Measurements from ENCODE around the gene GNB5. TPM values are rescaled to one million over a fixed set of nuclear protein-coding genes. Genes with fewer than 3 reads are reported as not detected.
"Not testable (repeated sequence)": the region's sequence is repeated elsewhere in the genome, so short reads cannot be mapped to it uniquely, and the experiment has no call there.

Gene GNB5
- polyA plus RNA-seq, 3 donors = 15.6 to 17.1 (median 15.8) TPM

GRCh38 chr15:52171807-52172206 is 19.4 kb downstream of the GNB5 start:
- DNase-seq (ENCODE audit: low read depth in 3 of 3, low spot score in 2 of 3) = no peak

- no peak for DNase-seq (ENCODE audit: low read depth in 3 of 3, low spot score in 2 of 3)
Measured at GRCh38 chr15:52171386-52171785, 19.8 kb downstream of the GNB5 start.

GRCh38 chr15:52170199-52170598 is 21.0 kb downstream of the GNB5 start:
- DNase-seq (ENCODE audit: low read depth in 3 of 3, low spot score in 2 of 3) = not testable (repeated sequence)

- DNase-seq (ENCODE audit: low read depth in 3 of 3, low spot score in 2 of 3) = not testable (repeated sequence)
Measured at GRCh38 chr15:52165494-52166131, 25.6 kb downstream of the GNB5 start.

GRCh38 chr15:52164631-52165265 is 26.4 kb downstream of the GNB5 start:
- DNase-seq (ENCODE audit: low read depth in 3 of 3, low spot score in 2 of 3) = no peak

- no peak for DNase-seq (ENCODE audit: low read depth in 3 of 3, low spot score in 2 of 3)
Measured at GRCh38 chr15:52163321-52164190, 27.6 kb downstream of the GNB5 start.

GRCh38 chr15:52162876-52163275 is 28.3 kb downstream of the GNB5 start:
- no peak for DNase-seq (ENCODE audit: low read depth in 3 of 3, low spot score in 2 of 3)

- DNase-seq (ENCODE audit: low read depth in 3 of 3, low spot score in 2 of 3) = no peak
Measured at GRCh38 chr15:52162260-52162659, 28.9 kb downstream of the GNB5 start.

- DNase-seq (ENCODE audit: low read depth in 3 of 3, low spot score in 2 of 3) = no peak
Measured at GRCh38 chr15:52161406-52161966, 29.7 kb downstream of the GNB5 start.

GRCh38 chr15:52159645-52160044 is 31.5 kb downstream of the GNB5 start:
- DNase-seq (ENCODE audit: low read depth in 3 of 3, low spot score in 2 of 3) = no peak

- no peak for DNase-seq (ENCODE audit: low read depth in 3 of 3, low spot score in 2 of 3)
Measured at GRCh38 chr15:52158084-52158765, 33.0 kb downstream of the GNB5 start.

GRCh38 chr15:52155878-52156277 is 35.3 kb downstream of the GNB5 start:
- DNase-seq (ENCODE audit: low read depth in 3 of 3, low spot score in 2 of 3) = no peak

- DNase-seq (ENCODE audit: low read depth in 3 of 3, low spot score in 2 of 3) = no peak
Measured at GRCh38 chr15:52154896-52155865, 36.0 kb downstream of the GNB5 start.

- DNase-seq (ENCODE audit: low read depth in 3 of 3, low spot score in 2 of 3) = no peak
Measured at GRCh38 chr15:52153900-52154895, 37.0 kb downstream of the GNB5 start.

- no peak for DNase-seq (ENCODE audit: low read depth in 3 of 3, low spot score in 2 of 3)
Measured at GRCh38 chr15:52151353-52151752, 39.8 kb downstream of the GNB5 start.

GRCh38 chr15:52150871-52151270 is 40.3 kb downstream of the GNB5 start:
- no peak for DNase-seq (ENCODE audit: low read depth in 3 of 3, low spot score in 2 of 3)

GRCh38 chr15:52150043-52150825 is 41.0 kb downstream of the GNB5 start:
- no peak for DNase-seq (ENCODE audit: low read depth in 3 of 3, low spot score in 2 of 3)

- DNase-seq (ENCODE audit: low read depth in 3 of 3, low spot score in 2 of 3) = no peak
Measured at GRCh38 chr15:52148403-52148802, 42.8 kb downstream of the GNB5 start.

Data from right renal cortex interstitium (tissue), 3 donors.